CD14-positive monocyte (primary cell): Measurements from ENCODE around the gene ANAPC13. TPM values are rescaled to one million over a fixed set of nuclear protein-coding genes. Genes with fewer than 3 reads are reported as not detected.

Experiments
- DNase-seq, 3 donors: peaks; one replicate each; pipeline ENCODE4 v3.0.0-alpha.2; 2011 to 2022
- H2AFZ ChIP-seq: 2 replicates; pipeline ENCODE4 v1.6.0; 2012; ENCODE audit warnings: mild to moderate bottlenecking, low read depth, low read length, inconsistent platforms; ENCODE audit not compliant: insufficient read depth, poor library complexity, severe bottlenecking
- H3K27ac ChIP-seq, 2 donors: 1 replicate in 1 of 2; 2 replicates in 1 of 2; pipeline ENCODE4 v1.5.1; 2012 to 2013; ENCODE audit warnings: low read length in 2 of 2, control low read depth in 1 of 2, inconsistent platforms in 1 of 2, low read depth in 1 of 2, mild to moderate bottlenecking in 1 of 2
- H3K27me3 ChIP-seq, 2 donors: one replicate each; pipeline versions ENCODE4 v1.6.0 to v1.6.1; 2011 to 2013; ENCODE audit warnings: low read length in 2 of 2; ENCODE audit not compliant: control insufficient read depth in 2 of 2, insufficient read depth in 2 of 2
- H3K36me3 ChIP-seq, 2 donors: replicated peaks in 1 of 2; 1 replicate in 1 of 2; 2 replicates in 1 of 2; pipeline versions ENCODE4 v1.5.1 to v1.6.1; 2012 to 2013; ENCODE audit warnings: low read length in 2 of 2, control low read depth in 1 of 2, inconsistent platforms in 1 of 2, mild to moderate bottlenecking in 1 of 2; ENCODE audit not compliant: insufficient read depth in 2 of 2, control insufficient read depth in 1 of 2
- H3K4me1 ChIP-seq, 2 donors: 1 replicate in 1 of 2; 2 replicates in 1 of 2; pipeline versions ENCODE4 v1.5.1 to v1.6.1; 2012 to 2013; ENCODE audit warnings: low read length in 2 of 2, control low read depth in 1 of 2, inconsistent platforms in 1 of 2, mild to moderate bottlenecking in 1 of 2, moderate library complexity in 1 of 2; ENCODE audit not compliant: insufficient read depth in 2 of 2, control insufficient read depth in 1 of 2
- H3K4me2 ChIP-seq: replicated peaks from 2 replicates; pipeline ENCODE3; 2012; ENCODE audit warnings: low read length, moderate library complexity, mild to moderate bottlenecking; ENCODE audit not compliant: poor library complexity, severe bottlenecking; ENCODE audit errors: extremely low read depth
- H3K4me3 ChIP-seq, 3 experiments: fragments of 200-600 bp in 1 of 3; sonication (generic) in 1 of 3; replicated peaks in 1 of 3; 1 replicate in 2 of 3; 2 replicates in 1 of 3; pipeline ENCODE4 v1.5.1; 2011 to 2013; ENCODE audit warnings: low read length in 3 of 3, mild to moderate bottlenecking in 3 of 3, control low read depth in 2 of 3, low read depth in 2 of 3, inconsistent platforms in 1 of 3, moderate library complexity in 1 of 3
- H3K79me2 ChIP-seq: 2 replicates; pipeline ENCODE4 v1.6.0; 2012; ENCODE audit warnings: mild to moderate bottlenecking, control low read depth, inconsistent platforms, low read length, moderate library complexity; ENCODE audit not compliant: insufficient read depth
- H3K9ac ChIP-seq: 2 replicates; pipeline ENCODE4 v1.6.0; 2017; ENCODE audit warnings: low read length, mild to moderate bottlenecking; ENCODE audit not compliant: insufficient read depth, poor library complexity, severe bottlenecking
- H3K9me3 ChIP-seq, 2 donors: replicated peaks in 1 of 2; 1 replicate in 1 of 2; 2 replicates in 1 of 2; pipeline versions ENCODE4 v1.5.1 to v1.6.1; 2012 to 2013; ENCODE audit warnings: low read length in 2 of 2, control low read depth in 1 of 2; ENCODE audit not compliant: control insufficient read depth in 1 of 2, insufficient read depth in 1 of 2
- H4K20me1 ChIP-seq: 2 replicates; pipeline ENCODE4 v1.6.0; 2012; ENCODE audit warnings: mild to moderate bottlenecking, low read length, control low read depth, moderate library complexity; ENCODE audit not compliant: insufficient read depth
- H3K27ac Mint-ChIP-seq, 7 donors: one replicate each; pipeline ENCODE4 v1.8.0; 2020; ENCODE audit warnings: mild to moderate bottlenecking in 7 of 7, mixed read lengths in 7 of 7, moderate library complexity in 6 of 7, inconsistent platforms in 2 of 7
- H3K27me3 Mint-ChIP-seq, 3 donors: one replicate each; pipeline ENCODE4 v1.8.0; 2021 to 2022; ENCODE audit warnings: low read depth in 3 of 3, mild to moderate bottlenecking in 3 of 3, mixed read lengths in 3 of 3, moderate library complexity in 3 of 3, inconsistent platforms in 1 of 3
- H3K36me3 Mint-ChIP-seq, 2 donors: one replicate each; pipeline ENCODE4 v1.8.0; 2020; ENCODE audit warnings: mixed read lengths in 2 of 2, inconsistent platforms in 1 of 2, mild to moderate bottlenecking in 1 of 2
- H3K4me1 Mint-ChIP-seq: one replicate; pipeline ENCODE4 v1.8.0; 2020; ENCODE audit warnings: mild to moderate bottlenecking, mixed read lengths
- H3K4me3 Mint-ChIP-seq, 2 donors: one replicate each; pipeline ENCODE4 v1.8.0; 2020; ENCODE audit warnings: mild to moderate bottlenecking in 2 of 2, mixed read lengths in 2 of 2, moderate library complexity in 1 of 2
- H3K9me3 Mint-ChIP-seq, 7 donors: one replicate each; pipeline ENCODE4 v1.8.0; 2020 to 2022; ENCODE audit warnings: mixed read lengths in 7 of 7, mild to moderate bottlenecking in 6 of 7, moderate library complexity in 6 of 7, inconsistent platforms in 2 of 7
- CTCF ChIP-seq: fragments of 200-600 bp; IDR thresholded peaks from one replicate; pipeline ENCODE4 v1.8.0; 2022; ENCODE audit warnings: antibody characterized with exemption, mild to moderate bottlenecking
- WGBS: methylation state at CpG from one replicate; pipeline ENCODE4 v1.1.5; 2013; ENCODE audit warnings: missing lambda C conversion rate; ENCODE audit not compliant: insufficient coverage; 5-methylcytosine and 5-hydroxymethylcytosine counted together
- intact Hi-C, 2 donors: fragments of 100-400 bp; cut with micrococcal nuclease; formaldehyde crosslinking; loops; one replicate each; pipeline versions ENCODE4 v1.15.0 to v1.15.1; 2023
- polyA plus RNA-seq, 3 donors: library from polyadenylated mRNA; depleted of rRNA in 1 of 3; unstranded in 2 of 3; stranded (reverse) in 1 of 3; fragments of 300-500 nt in 2 of 3; fragments of >200 nt in 1 of 3; fragmentation: Illumina TruSeq in 2 of 3; gene quantifications; 1 replicate in 2 of 3; 2 replicates in 1 of 3; pipeline ENCODE4 v1.2.3, GENCODE V29; 2012 to 2021

The ANAPC13 gene
- polyA plus RNA-seq, 3 donors: 33.5 to 102 (median 92.4) TPM

GRCh38 chr3:134441321-134441720, 44.5 kb downstream of the ANAPC13 start:
- Histone ChIP-seq H3K9ac (no peak overlapping the region), H3K4me3 (no peak overlapping the region), H4K20me1 (no peaks in the 10 kb centered on the region), H3K27me3 (peaks cover 0 to 6% of the 10 kb centered on the region in 2 donors), H3K9me3 (no peaks in the 10 kb centered on the region), H3K4me2 (no peak overlapping the region), H2AFZ (no peak overlapping the region), H3K79me2 (no peaks in the 10 kb centered on the region), H3K4me1 (no peaks in the 10 kb centered on the region), H3K36me3 (no peaks in the 10 kb centered on the region), H3K27ac (no peak overlapping the region)
- Mint-ChIP-seq H3K9me3 (peaks cover 0 to 14% (median 4%) of the 10 kb centered on the region in 7 donors), H3K36me3 (no peaks in the 10 kb centered on the region), H3K27me3 (peaks cover 6 to 19% (median 8%) of the 10 kb centered on the region in 3 donors), H3K4me1 (no peaks in the 10 kb centered on the region), H3K4me3 (no peak overlapping the region), H3K27ac (no peak overlapping the region)
- intact Hi-C loops: no loop called here
- no peak for TF ChIP-seq CTCF
- WGBS: no CpG with 5 or more reads among the region's 1 CpG
- DNase-seq: no peak

GRCh38 chr3:134437211-134437752, 48.5 kb downstream of the ANAPC13 start:
- Mint-ChIP-seq H3K27ac (no peak overlapping the region), H3K9me3 (peaks cover 0 to 2% (median 0%) of the 10 kb centered on the region in 7 donors), H3K4me1 (no peaks in the 10 kb centered on the region), H3K4me3 (no peak overlapping the region), H3K27me3 (peaks cover 0 to 19% (median 13%) of the 10 kb centered on the region in 3 donors), H3K36me3 (no peaks in the 10 kb centered on the region)
- Histone ChIP-seq H3K27me3 (peaks cover 2 to 6% of the 10 kb centered on the region in 2 donors), H3K36me3 (no peaks in the 10 kb centered on the region), H3K27ac (no peak overlapping the region), H3K4me2 (no peak overlapping the region), H3K79me2 (no peaks in the 10 kb centered on the region), H3K4me3 (no peak overlapping the region), H3K9ac (no peak overlapping the region), H2AFZ (no peak overlapping the region), H4K20me1 (no peaks in the 10 kb centered on the region), H3K4me1 (no peaks in the 10 kb centered on the region), H3K9me3 (no peaks in the 10 kb centered on the region)
- intact Hi-C loops: no loop called here
- DNase-seq: no peak
- TF ChIP-seq CTCF: no peak
- 91% methylated on average over 3 of the region's 3 CpGs for WGBS
